Melanocyte of skin (primary cell): ENCODE measurements around the gene SPARC. TPM values are rescaled to one million over a fixed set of nuclear protein-coding genes. Genes with fewer than 3 reads are reported as not detected.

Experiments used
- small RNA-seq, 2 donors: library from RNA; depleted of rRNA; stranded (forward); fragments of <200 nt; gene quantifications; one replicate each; pipeline ENCODE3, GENCODE V24; 2012
- total RNA-seq, 2 donors: library from RNA; depleted of rRNA; stranded (reverse); fragments of >200 nt; gene quantifications; 2 replicates each; pipeline ENCODE4 v1.2.3, GENCODE V29; 2012

The SPARC gene
- 100 to 1,000 TPM; 438 to 998 TPM for total RNA-seq

GRCh38 chr5:151686674-151687407 lies at the start of gene SPARC:
SPARC (minus strand) TSS chr5:151686915; CDS start chr5:151676188, 10,727 bp downstream.

Small RNAs within 50 kb of the gene (small RNA-seq; reads per million reads assigned to genes)
- gene RN7SKP232: 0.04 to 0.64 reads per million in 2 donors

Other genes with a start within 250 kb of the SPARC start
- 10 to 100 TPM; 14.7 to 15.5 TPM for gene SLC36A1, start 239.3 kb downstream of the SPARC start, total RNA-seq
- 1 to 10 TPM in 1 of 2 donors, under 1 TPM in 1; under 0.01 to 2.4 TPM for gene FAT2, start 95.6 kb downstream of the SPARC start, total RNA-seq
- 100 to 1,000 TPM; 246 to 463 TPM for gene ATOX1, start 71.7 kb upstream of the SPARC start, total RNA-seq
- gene G3BP1, start 85.0 kb upstream of the SPARC start, total RNA-seq: 100 to 1,000 TPM; 155 to 366 TPM
- gene GLRA1, start 237.9 kb upstream of the SPARC start, total RNA-seq: not detected